Suprapubic skin (tissue), 3 donors: Measurements from ENCODE around the gene GRID2.

Experiments
- POLR2A ChIP-seq, 2 donors: fragments of 450-650 bp; IDR thresholded peaks; one replicate each; pipeline ENCODE4 v1.6.1; 2017; ENCODE audit warnings: antibody characterized with exemption in 2 of 2, mild to moderate bottlenecking in 2 of 2, moderate library complexity in 2 of 2
- TF ChIP-seq, protein P1 (sequence below), 2 donors: fragments of 200-600 bp in 1 of 2; fragments of 450-650 bp in 1 of 2; sonication (generic) in 1 of 2; IDR thresholded peaks; one replicate each; pipeline ENCODE4 v1.5.1; 2016 to 2019; ENCODE audit warnings: antibody characterized with exemption in 2 of 2, mild to moderate bottlenecking in 1 of 2, moderate library complexity in 1 of 2

DNA sequence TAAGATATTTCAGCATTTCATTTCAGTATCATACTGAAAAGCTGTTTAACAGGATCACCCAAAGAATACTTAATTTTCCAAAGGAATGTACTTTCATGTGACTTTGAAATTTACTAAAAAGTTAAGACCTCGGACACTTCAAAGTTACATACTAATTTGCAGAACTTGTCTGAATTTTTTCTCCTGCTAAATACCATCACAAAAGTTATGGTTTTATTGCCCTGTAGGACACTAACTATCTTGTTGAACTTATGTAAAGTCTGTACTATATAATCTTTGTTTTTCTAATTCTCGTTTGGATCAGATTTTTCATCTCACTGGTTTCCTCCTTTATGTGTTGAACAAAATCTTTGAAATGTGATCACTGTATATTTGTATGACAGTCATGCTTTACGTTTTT, 37.2 kb upstream of the GRID2 start:
- TF ChIP-seq, protein P1, sequence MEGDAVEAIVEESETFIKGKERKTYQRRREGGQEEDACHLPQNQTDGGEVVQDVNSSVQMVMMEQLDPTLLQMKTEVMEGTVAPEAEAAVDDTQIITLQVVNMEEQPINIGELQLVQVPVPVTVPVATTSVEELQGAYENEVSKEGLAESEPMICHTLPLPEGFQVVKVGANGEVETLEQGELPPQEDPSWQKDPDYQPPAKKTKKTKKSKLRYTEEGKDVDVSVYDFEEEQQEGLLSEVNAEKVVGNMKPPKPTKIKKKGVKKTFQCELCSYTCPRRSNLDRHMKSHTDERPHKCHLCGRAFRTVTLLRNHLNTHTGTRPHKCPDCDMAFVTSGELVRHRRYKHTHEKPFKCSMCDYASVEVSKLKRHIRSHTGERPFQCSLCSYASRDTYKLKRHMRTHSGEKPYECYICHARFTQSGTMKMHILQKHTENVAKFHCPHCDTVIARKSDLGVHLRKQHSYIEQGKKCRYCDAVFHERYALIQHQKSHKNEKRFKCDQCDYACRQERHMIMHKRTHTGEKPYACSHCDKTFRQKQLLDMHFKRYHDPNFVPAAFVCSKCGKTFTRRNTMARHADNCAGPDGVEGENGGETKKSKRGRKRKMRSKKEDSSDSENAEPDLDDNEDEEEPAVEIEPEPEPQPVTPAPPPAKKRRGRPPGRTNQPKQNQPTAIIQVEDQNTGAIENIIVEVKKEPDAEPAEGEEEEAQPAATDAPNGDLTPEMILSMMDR (IDR thresholded peaks at IDR 0.05): no peak
- TF ChIP-seq POLR2A (IDR thresholded peaks at IDR 0.05): no peak
